ENCODE results near the gene IRS1.

- TF ChIP-seq CTCF (IDR thresholded peaks at IDR 0.05), result no peak
- TF ChIP-seq POLR2A (IDR thresholded peaks at IDR 0.05), result no peak
Measured at GRCh38 chr2:226690461-226691024, 109.1 kb downstream of the IRS1 start.
